HEK293 (cell line): ENCODE data around the gene MAGOH.

ENCODE experiments used
- ELK4 ChIP-seq: IDR thresholded peaks from 2 replicates; pipeline ENCODE4 v1.6.1; 2011; ENCODE audit warnings: mild to moderate bottlenecking, low read depth, low read length, borderline replicate concordance
- GLI2 ChIP-seq: fragments of 450-650 bp; formaldehyde crosslinking; IDR thresholded peaks from 2 replicates; pipeline ENCODE4; 2017; ENCODE audit warnings: missing biosample characterization, missing genetic modification characterization, low read depth, borderline replicate concordance
- KLF8 ChIP-seq: fragments of 450-650 bp; formaldehyde crosslinking; IDR thresholded peaks from 2 replicates; pipeline ENCODE4 v1.5.1; 2016; ENCODE audit warnings: missing biosample characterization, missing genetic modification characterization
- MZF1 ChIP-seq: fragments of 450-650 bp; formaldehyde crosslinking; IDR thresholded peaks from 2 replicates; pipeline ENCODE4 v1.5.1; 2017; ENCODE audit warnings: missing biosample characterization, missing genetic modification characterization, borderline replicate concordance
- PBX3 ChIP-seq: sonication (generic); formaldehyde crosslinking; IDR thresholded peaks from 2 replicates; pipeline ENCODE4 v1.8.1; 2022; ENCODE audit warnings: mild to moderate bottlenecking, moderate library complexity, missing genetic modification reagents
- PRDM1 ChIP-seq: fragments of 450-650 bp; formaldehyde crosslinking; IDR thresholded peaks from 2 replicates; pipeline ENCODE4; 2016; ENCODE audit warnings: missing biosample characterization, missing genetic modification characterization
- PRDM4 ChIP-seq: fragments of 450-650 bp; formaldehyde crosslinking; IDR thresholded peaks from 2 replicates; pipeline ENCODE4 v1.5.1; 2017; ENCODE audit warnings: missing biosample characterization, missing genetic modification characterization
- WT1 ChIP-seq: fragments of 450-650 bp; formaldehyde crosslinking; IDR thresholded peaks from 2 replicates; pipeline ENCODE4 v1.5.1; 2016; ENCODE audit warnings: missing biosample characterization, missing genetic modification characterization
- YY1 ChIP-seq: fragments of 450-650 bp; formaldehyde crosslinking; IDR thresholded peaks from 2 replicates; pipeline ENCODE4 v1.5.1; 2018; ENCODE audit warnings: missing biosample characterization, missing genetic modification characterization
- ZBTB21 ChIP-seq: fragments of 450-650 bp; formaldehyde crosslinking; IDR thresholded peaks from 2 replicates; pipeline ENCODE4 v1.5.1; 2017; ENCODE audit warnings: missing biosample characterization, missing genetic modification characterization
- ZNF202 ChIP-seq: fragments of 450-650 bp; formaldehyde crosslinking; IDR thresholded peaks from 2 replicates; pipeline ENCODE4 v1.5.1; 2016; ENCODE audit warnings: missing biosample characterization, missing genetic modification characterization, borderline replicate concordance
- ZNF221 ChIP-seq: fragments of 450-650 bp; formaldehyde crosslinking; IDR thresholded peaks from 2 replicates; pipeline ENCODE4 v1.5.1; 2017; ENCODE audit warnings: missing biosample characterization, missing genetic modification characterization, borderline replicate concordance
- ZNF23 ChIP-seq: fragments of 450-650 bp; formaldehyde crosslinking; IDR thresholded peaks from 2 replicates; pipeline ENCODE4 v1.5.1; 2016; ENCODE audit warnings: missing biosample characterization, missing genetic modification characterization, borderline replicate concordance
- ZNF274 ChIP-seq, 2 experiments: fragments of 200-500 bp in 1 of 2; fragments of 450-650 bp in 1 of 2; sonication (Bioruptor generic) in 1 of 2; formaldehyde crosslinking in 1 of 2; IDR thresholded peaks; 2 replicates each; pipeline versions ENCODE4 v1.5.1 to v1.6.1; 2014 to 2016; ENCODE audit warnings: borderline replicate concordance in 1 of 2, inconsistent platforms in 1 of 2, low read length in 1 of 2, missing biosample characterization in 1 of 2, missing genetic modification characterization in 1 of 2
- ZNF37A ChIP-seq: fragments of 450-650 bp; IDR thresholded peaks from 2 replicates; pipeline ENCODE4 v1.5.1; 2018; ENCODE audit warnings: missing biosample characterization, missing genetic modification characterization
- ZNF571 ChIP-seq: fragments of 450-650 bp; formaldehyde crosslinking; IDR thresholded peaks from 2 replicates; pipeline ENCODE4 v1.5.0; 2017; ENCODE audit warnings: missing biosample characterization, missing genetic modification characterization
- ZNF585B ChIP-seq: fragments of 450-650 bp; formaldehyde crosslinking; IDR thresholded peaks from 2 replicates; pipeline ENCODE4 v1.5.1; 2016; ENCODE audit warnings: missing biosample characterization, missing genetic modification characterization
- ZNF639 ChIP-seq: fragments of 450-650 bp; formaldehyde crosslinking; IDR thresholded peaks from 2 replicates; pipeline ENCODE4 v1.5.1; 2016; ENCODE audit warnings: missing biosample characterization, missing genetic modification characterization
- ZNF76 ChIP-seq: fragments of 450-650 bp; formaldehyde crosslinking; IDR thresholded peaks from 2 replicates; pipeline ENCODE4; 2016; ENCODE audit warnings: low read depth, missing biosample characterization, missing genetic modification characterization, borderline replicate concordance
- ZNF792 ChIP-seq: fragments of 450-650 bp; formaldehyde crosslinking; IDR thresholded peaks from 2 replicates; pipeline ENCODE4 v1.5.1; 2016; ENCODE audit warnings: missing biosample characterization, missing genetic modification characterization
- ZSCAN16 ChIP-seq: fragments of 450-650 bp; formaldehyde crosslinking; IDR thresholded peaks from 2 replicates; pipeline ENCODE4 v1.5.1; 2016; ENCODE audit warnings: missing biosample characterization, missing genetic modification characterization
- ZSCAN30 ChIP-seq: fragments of 450-650 bp; IDR thresholded peaks from 2 replicates; pipeline ENCODE4 v1.5.1; 2018; ENCODE audit warnings: missing biosample characterization, mild to moderate bottlenecking, missing genetic modification characterization, moderate library complexity
- TF ChIP-seq, protein P1 (sequence below): fragments of 450-650 bp; formaldehyde crosslinking; IDR thresholded peaks from 2 replicates; pipeline ENCODE4 v1.5.1; 2017; ENCODE audit warnings: missing biosample characterization, mild to moderate bottlenecking, missing genetic modification characterization, moderate library complexity
- TF ChIP-seq, protein P2 (sequence below): fragments of 450-650 bp; formaldehyde crosslinking; IDR thresholded peaks from 2 replicates; pipeline ENCODE4 v1.5.1; 2017; ENCODE audit warnings: missing biosample characterization, missing genetic modification characterization
- TF ChIP-seq, protein P3 (sequence below): fragments of 450-650 bp; IDR thresholded peaks from 2 replicates; pipeline ENCODE4 v1.5.1; 2018; ENCODE audit warnings: missing biosample characterization, missing genetic modification characterization

MAGOH gene

DNA sequence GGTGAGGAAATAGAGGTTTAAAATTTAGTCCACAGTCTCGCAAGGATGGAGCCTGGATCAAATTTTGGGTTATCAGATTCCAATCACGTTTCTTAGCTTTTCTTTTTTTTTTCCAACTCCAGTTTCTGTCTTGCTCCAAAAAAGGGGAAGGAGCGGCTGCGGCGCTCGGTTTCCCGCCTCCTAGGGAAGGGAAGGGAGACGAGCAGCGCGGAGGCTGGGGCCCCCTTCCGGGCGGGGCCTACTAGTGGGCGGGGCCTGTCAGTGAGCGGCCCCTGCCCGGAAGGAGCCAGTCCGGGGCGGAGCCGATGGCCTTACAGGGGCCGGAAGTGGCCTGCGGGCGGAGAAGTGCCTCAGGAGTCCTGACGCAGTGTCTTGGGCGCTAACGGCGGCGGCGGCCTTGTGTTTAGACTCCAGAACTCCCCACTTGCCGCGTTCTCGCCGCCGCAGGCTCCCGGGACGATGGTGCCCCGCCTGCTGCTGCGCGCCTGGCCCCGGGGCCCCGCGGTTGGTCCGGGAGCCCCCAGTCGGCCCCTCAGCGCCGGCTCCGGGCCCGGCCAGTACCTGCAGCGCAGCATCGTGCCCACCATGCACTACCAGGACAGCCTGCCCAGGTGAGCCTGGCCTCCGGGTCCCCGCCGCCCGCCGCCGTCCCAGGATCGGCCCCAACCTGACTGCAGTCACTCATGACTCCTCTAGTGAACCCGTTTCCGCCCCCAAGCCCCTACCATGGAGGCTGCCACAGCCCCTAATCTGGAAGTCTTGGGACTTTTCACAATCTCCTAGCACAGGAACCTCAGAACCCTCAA is 41.6 kb downstream of the MAGOH start, which contains the start of gene CPT2 (continued):
- TF ChIP-seq, protein P1, sequence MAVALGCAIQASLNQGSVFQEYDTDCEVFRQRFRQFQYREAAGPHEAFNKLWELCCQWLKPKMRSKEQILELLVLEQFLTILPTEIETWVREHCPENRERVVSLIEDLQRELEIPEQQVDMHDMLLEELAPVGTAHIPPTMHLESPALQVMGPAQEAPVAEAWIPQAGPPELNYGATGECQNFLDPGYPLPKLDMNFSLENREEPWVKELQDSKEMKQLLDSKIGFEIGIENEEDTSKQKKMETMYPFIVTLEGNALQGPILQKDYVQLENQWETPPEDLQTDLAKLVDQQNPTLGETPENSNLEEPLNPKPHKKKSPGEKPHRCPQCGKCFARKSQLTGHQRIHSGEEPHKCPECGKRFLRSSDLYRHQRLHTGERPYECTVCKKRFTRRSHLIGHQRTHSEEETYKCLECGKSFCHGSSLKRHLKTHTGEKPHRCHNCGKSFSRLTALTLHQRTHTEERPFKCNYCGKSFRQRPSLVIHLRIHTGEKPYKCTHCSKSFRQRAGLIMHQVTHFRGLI (tag by site-specific recombination): no peak
- no peak for TF ChIP-seq ZNF585B (tag by site-specific recombination)
- TF ChIP-seq WT1 (tag by site-specific recombination): 0 out of 2 replicates have a peak, but pooled peaks have one; percentile 20
- no peak for TF ChIP-seq ZNF23 (tag by site-specific recombination)
- no peak for TF ChIP-seq ZSCAN16
- TF ChIP-seq ZNF37A (tag by site-specific recombination): no peak
- TF ChIP-seq, protein P2, sequence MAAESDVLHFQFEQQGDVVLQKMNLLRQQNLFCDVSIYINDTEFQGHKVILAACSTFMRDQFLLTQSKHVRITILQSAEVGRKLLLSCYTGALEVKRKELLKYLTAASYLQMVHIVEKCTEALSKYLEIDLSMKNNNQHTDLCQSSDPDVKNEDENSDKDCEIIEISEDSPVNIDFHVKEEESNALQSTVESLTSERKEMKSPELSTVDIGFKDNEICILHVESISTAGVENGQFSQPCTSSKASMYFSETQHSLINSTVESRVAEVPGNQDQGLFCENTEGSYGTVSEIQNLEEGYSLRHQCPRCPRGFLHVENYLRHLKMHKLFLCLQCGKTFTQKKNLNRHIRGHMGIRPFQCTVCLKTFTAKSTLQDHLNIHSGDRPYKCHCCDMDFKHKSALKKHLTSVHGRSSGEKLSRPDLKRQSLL: peak; percentile 5; the same call in 1 of the 2 replicates
- peak; percentile 83; the same call in 1 of the 2 replicates for TF ChIP-seq ELK4
- TF ChIP-seq, protein P3, sequence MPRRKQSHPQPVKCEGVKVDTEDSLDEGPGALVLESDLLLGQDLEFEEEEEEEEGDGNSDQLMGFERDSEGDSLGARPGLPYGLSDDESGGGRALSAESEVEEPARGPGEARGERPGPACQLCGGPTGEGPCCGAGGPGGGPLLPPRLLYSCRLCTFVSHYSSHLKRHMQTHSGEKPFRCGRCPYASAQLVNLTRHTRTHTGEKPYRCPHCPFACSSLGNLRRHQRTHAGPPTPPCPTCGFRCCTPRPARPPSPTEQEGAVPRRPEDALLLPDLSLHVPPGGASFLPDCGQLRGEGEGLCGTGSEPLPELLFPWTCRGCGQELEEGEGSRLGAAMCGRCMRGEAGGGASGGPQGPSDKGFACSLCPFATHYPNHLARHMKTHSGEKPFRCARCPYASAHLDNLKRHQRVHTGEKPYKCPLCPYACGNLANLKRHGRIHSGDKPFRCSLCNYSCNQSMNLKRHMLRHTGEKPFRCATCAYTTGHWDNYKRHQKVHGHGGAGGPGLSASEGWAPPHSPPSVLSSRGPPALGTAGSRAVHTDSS (tag by site-specific recombination): no peak
- no peak for TF ChIP-seq YY1 (tag by site-specific recombination)
- TF ChIP-seq ZNF792 (tag by site-specific recombination): no peak
- TF ChIP-seq ZNF202 (tag by site-specific recombination): no peak
- TF ChIP-seq KLF8: peak; percentile 74
- no peak for TF ChIP-seq ZNF274 (IDR thresholded peaks at IDR 0.05; ENCODE audit: low read length)
- TF ChIP-seq ZNF274 (tag by site-specific recombination; IDR thresholded peaks at IDR 0.05; ENCODE audit: borderline replicate concordance): no peak
- no peak for TF ChIP-seq PRDM1 (tag by site-specific recombination)
- TF ChIP-seq ZNF571 (tag by site-specific recombination): no peak
- TF ChIP-seq ZBTB21 (tag by site-specific recombination): peak; percentile 38; the same call in 1 of the 2 replicates
- no peak for TF ChIP-seq MZF1 (tag by site-specific recombination)
- no peak for TF ChIP-seq ZNF639 (tag by site-specific recombination)
- no peak for TF ChIP-seq ZNF221 (tag by site-specific recombination)
- no peak for TF ChIP-seq GLI2 (tag by site-specific recombination)
- no peak for TF ChIP-seq PBX3 (CRISPR knock-in tag)
- peak; percentile 38; the same call in 1 of the 2 replicates for TF ChIP-seq ZNF76 (tag by site-specific recombination)
- TF ChIP-seq ZSCAN30 (tag by site-specific recombination): peak; percentile 71
- TF ChIP-seq PRDM4: no peak
